HFF-Myc (cell line): ENCODE measurements around the gene MYPN.
A peak's percentile ranks its signal among the peaks of the same experiment; 100 is the strongest.

Experiments
- DNase-seq: peaks from one replicate; pipeline ENCODE4 v3.0.0-alpha.2; 2011; ENCODE audit warnings: low read depth; ENCODE audit errors: extremely low read depth
- H3K4me3 ChIP-seq: replicated peaks from 2 replicates; pipeline ENCODE4 v1.5.1; 2011; ENCODE audit warnings: low read depth, mild to moderate bottlenecking, control low read depth, low read length
- CTCF ChIP-seq: IDR thresholded peaks from 2 replicates; pipeline ENCODE4 v1.5.1; 2012; ENCODE audit warnings: mild to moderate bottlenecking, low read depth, low read length, control low read depth; ENCODE audit errors: missing control alignments

The MYPN gene

GRCh38 chr10:68103261-68103878 is 5.9 kb upstream of the MYPN start:
- no peak for TF ChIP-seq CTCF
- H3K4me3 ChIP-seq = no peak overlapping the region
- no peak for DNase-seq

GRCh38 chr10:68103901-68104300 is 5.4 kb upstream of the MYPN start:
- no peak overlapping the region for H3K4me3 ChIP-seq
- no peak for DNase-seq
- TF ChIP-seq CTCF = no peak

- peak overlapping the region; percentile 21; the same call in 1 of the 2 replicates for H3K4me3 ChIP-seq
Measured at GRCh38 chr10:68105820-68106219, 3.5 kb upstream of the MYPN start.

GRCh38 chr10:68106656-68107055 is 2.6 kb upstream of the MYPN start:
- DNase-seq = peak; percentile 80
- peak overlapping the region; percentile 3; the same call in 1 of the 2 replicates for H3K4me3 ChIP-seq
- TF ChIP-seq CTCF = no peak

More at GRCh38 chr10:68105820-68106219, 3.5 kb upstream of the MYPN start:
- no peak for TF ChIP-seq CTCF
- peak; percentile 32 for DNase-seq

- no peak for DNase-seq
- no peak overlapping the region for H3K4me3 ChIP-seq
- TF ChIP-seq CTCF = no peak
Measured at GRCh38 chr10:68107651-68108050, 1.6 kb upstream of the MYPN start.

- no peak overlapping the region for H3K4me3 ChIP-seq
- DNase-seq = no peak
- TF ChIP-seq CTCF = no peak
Measured at GRCh38 chr10:68108051-68108450, 1.2 kb upstream of the MYPN start.

- H3K4me3 ChIP-seq = no peak overlapping the region
- no peak for TF ChIP-seq CTCF
Measured at GRCh38 chr10:68108653-68109052, 635 bp upstream of the MYPN start.

More at GRCh38 chr10:68108653-68109052, 635 bp upstream of the MYPN start:
- DNase-seq = no peak
